Stomach smooth muscle (tissue), 2 donors: ENCODE measurements around the gene CCL4.
"Not testable (repeated sequence)": the region's sequence is repeated elsewhere in the genome, so short reads cannot be mapped to it uniquely, and the experiment has no call there.

Experiments used
- H3K27ac ChIP-seq: one replicate; pipeline ENCODE4 v1.7.0; 2013; ENCODE audit warnings: mild to moderate bottlenecking, low read length, inconsistent platforms
- H3K27me3 ChIP-seq, 2 donors: one replicate each; pipeline ENCODE4 v1.7.0; 2013; ENCODE audit warnings: low read length in 2 of 2; ENCODE audit not compliant: insufficient read depth in 2 of 2, control insufficient read depth in 1 of 2
- H3K36me3 ChIP-seq, 2 donors: one replicate each; pipeline ENCODE4 v1.7.0; 2013; ENCODE audit warnings: low read length in 2 of 2; ENCODE audit not compliant: control insufficient read depth in 2 of 2, insufficient read depth in 2 of 2
- H3K4me1 ChIP-seq: one replicate; pipeline ENCODE4 v1.7.0; 2013; ENCODE audit warnings: low read length; ENCODE audit not compliant: control insufficient read depth, insufficient read depth
- H3K4me3 ChIP-seq, 2 donors: one replicate each; pipeline ENCODE4 v1.7.0; 2013; ENCODE audit warnings: low read length in 2 of 2
- H3K9ac ChIP-seq, 2 donors: one replicate each; pipeline ENCODE4 v1.7.0; 2013; ENCODE audit warnings: low read length in 2 of 2, mild to moderate bottlenecking in 1 of 2
- H3K9me3 ChIP-seq, 2 donors: one replicate each; pipeline ENCODE4 v1.7.0; 2013; ENCODE audit warnings: low read length in 2 of 2; ENCODE audit not compliant: control insufficient read depth in 2 of 2
- donor health status: healthy.
- donor health status: Pancreatic carcinoma.

The CCL4 gene

DNA sequence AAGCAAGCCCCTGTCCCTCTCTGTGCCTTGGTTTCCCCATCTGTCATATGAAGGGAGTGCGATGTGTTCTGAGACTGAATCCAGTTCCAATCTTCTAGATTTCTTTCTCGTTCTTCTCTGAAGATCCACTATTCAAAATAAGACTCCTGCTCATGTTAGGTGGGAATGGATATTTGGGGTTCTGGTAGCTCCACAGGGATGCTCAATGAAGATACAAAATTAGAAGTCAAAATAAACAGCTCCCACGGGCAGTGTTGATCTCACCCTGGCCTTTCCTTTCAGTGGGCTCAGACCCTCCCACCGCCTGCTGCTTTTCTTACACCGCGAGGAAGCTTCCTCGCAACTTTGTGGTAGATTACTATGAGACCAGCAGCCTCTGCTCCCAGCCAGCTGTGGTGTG, 619 bp downstream of the CCL4 start:
- not testable (repeated sequence) for H3K9me3 ChIP-seq, H3K9ac ChIP-seq, H3K27me3 ChIP-seq, H3K27ac ChIP-seq, H3K4me3 ChIP-seq, H3K36me3 ChIP-seq, H3K4me1 ChIP-seq

DNA sequence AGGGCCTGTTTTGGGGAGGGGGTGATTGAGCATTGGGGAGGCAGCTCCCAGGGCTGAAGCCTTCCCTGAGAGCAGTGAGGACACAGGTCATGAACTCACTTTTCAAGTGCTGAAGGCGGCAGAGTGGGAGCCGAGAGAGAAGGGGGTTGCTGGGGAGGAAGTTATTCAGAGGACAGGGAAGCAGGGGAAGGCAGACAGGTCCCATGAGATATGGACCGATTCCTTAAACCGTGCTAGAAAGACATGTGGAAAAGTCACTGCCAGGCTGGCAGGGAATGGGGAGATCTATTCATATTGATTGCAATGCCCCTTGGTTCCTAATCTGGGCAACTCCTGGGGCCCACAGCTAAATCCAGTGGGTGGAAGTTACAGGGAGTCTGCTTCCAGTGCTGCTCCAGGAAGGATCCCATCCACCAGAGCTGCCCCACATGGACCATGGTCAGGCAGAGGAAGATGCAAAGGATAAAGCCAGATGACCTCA, 1.1 kb downstream of the CCL4 start:
- Histone ChIP-seq H3K4me3 (no peak overlapping the region), H3K27ac (no peak overlapping the region), H3K9ac (no peak overlapping the region), H3K36me3 (no peaks in the 10 kb centered on the region), H3K27me3 (peaks cover 0 to 2% of the 10 kb centered on the region in 2 donors), H3K4me1 (no peaks in the 10 kb centered on the region), H3K9me3 (no peaks in the 10 kb centered on the region)

DNA sequence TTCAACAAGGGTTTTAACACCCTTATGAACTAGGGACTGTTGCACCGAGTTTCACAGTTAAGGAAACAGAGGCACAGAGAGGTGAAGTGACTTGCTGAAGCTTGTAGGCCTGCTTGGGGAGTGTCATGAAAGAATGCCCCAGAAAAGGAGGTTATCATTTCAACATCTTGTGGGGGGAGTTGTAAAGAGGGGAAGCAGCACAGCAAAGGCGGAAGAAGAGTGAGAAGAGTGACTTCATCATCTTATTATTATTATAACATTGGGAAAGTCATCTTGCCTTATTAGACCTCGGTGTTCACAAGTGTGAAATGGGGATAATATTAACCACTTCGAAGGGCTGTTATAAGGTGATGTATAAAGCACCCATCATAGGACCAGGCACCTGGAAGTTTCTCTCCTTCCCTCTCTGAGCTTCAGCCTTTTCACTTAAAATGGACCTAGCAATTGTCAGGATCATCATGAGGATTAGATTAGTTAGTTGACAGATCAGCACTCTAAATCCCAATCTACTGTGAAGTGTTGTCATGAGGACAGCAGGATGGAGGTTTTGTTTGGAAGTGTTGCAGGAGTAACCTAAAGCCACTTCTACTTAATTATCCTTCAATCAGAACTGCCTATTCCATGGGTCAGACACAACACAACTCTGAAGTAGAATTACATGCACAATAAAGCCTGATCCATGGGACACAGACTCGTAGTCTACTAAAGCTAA, 2.3 kb downstream of the CCL4 start:
- no peaks in the 10 kb centered on the region for H3K9me3 ChIP-seq
- no peaks in the 10 kb centered on the region for H3K4me1 ChIP-seq
- H3K27ac ChIP-seq = no peak overlapping the region
- no peaks in the 10 kb centered on the region for H3K36me3 ChIP-seq
- no peak overlapping the region for H3K4me3 ChIP-seq
- no peak overlapping the region for H3K9ac ChIP-seq
- no peaks in the 10 kb centered on the region for H3K27me3 ChIP-seq

DNA sequence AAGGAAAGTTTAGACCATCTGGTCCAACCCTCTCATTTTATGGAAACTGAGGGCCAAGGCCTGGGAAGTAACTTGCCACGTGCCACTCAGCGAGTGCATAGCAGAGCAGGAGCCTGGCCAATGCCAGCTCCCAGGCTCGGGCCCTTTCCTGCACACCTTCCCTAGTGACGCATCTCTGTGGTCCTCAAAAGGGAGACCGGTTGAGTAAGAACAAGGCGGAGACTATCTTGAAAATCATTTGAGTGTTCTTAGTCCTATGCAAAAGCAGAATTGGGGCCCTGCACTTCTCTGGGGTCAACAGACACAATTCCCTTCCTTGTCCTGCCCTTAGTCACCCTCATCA, 2.8 kb downstream of the CCL4 start:
- H3K27ac ChIP-seq = no peak overlapping the region
- no peak overlapping the region for H3K9ac ChIP-seq
- no peaks in the 10 kb centered on the region for H3K4me1 ChIP-seq
- H3K36me3 ChIP-seq = no peaks in the 10 kb centered on the region
- no peaks in the 10 kb centered on the region for H3K27me3 ChIP-seq
- no peaks in the 10 kb centered on the region for H3K9me3 ChIP-seq
- H3K4me3 ChIP-seq = no peak overlapping the region

DNA sequence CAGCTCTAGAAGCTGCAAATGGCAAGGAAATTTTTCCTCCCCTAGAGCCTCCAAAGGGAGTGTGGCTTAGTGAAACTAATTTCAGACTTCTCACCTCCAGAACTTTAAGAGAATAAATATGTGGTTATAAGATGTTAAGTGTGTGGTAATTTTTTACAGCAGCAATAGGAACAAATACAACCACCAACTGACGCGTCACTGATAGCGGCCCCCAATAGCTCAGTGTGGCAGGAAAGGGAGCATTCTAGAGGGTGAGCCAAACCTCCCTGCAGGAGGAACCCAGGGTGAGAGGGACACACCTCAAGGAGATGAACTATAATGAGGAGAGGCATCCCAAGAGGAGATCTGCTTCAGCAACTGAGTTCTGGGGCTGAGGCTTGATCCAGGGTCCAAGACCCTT, 4.0 kb downstream of the CCL4 start:
- H3K27me3 ChIP-seq = no peaks in the 10 kb centered on the region
- no peak overlapping the region for H3K27ac ChIP-seq

DNA sequence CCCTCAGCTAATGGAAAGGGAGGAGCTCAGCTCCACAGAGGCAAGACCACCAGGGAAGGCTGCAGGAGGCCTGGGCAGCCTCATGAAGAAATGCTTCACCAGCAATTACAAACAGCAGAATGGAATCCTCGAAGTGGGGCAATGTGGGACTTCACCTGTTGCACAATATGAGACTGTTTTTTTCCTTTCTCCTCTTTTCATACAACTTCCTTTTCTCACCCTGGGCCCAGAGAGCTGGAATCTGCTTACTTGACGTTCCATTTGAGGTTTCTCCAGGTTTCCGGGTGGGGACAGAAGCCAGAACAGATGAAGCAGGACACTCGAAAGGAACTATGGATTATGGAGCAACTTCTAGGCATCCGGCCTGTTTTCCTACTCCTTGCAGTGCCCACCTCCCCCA, 4.6 kb downstream of the CCL4 start:
- not testable (repeated sequence) for H3K9ac ChIP-seq, H3K4me3 ChIP-seq, H3K4me1 ChIP-seq, H3K36me3 ChIP-seq, H3K9me3 ChIP-seq, H3K27ac ChIP-seq, H3K27me3 ChIP-seq

More for the DNA sequence above, 4.0 kb downstream of the CCL4 start:
- H3K9ac ChIP-seq = no peak overlapping the region
- no peaks in the 10 kb centered on the region for H3K36me3 ChIP-seq
- H3K9me3 ChIP-seq = peaks cover 0 to 3% of the 10 kb centered on the region in 2 donors
- H3K4me1 ChIP-seq = no peaks in the 10 kb centered on the region
- H3K4me3 ChIP-seq = no peak overlapping the region

DNA sequence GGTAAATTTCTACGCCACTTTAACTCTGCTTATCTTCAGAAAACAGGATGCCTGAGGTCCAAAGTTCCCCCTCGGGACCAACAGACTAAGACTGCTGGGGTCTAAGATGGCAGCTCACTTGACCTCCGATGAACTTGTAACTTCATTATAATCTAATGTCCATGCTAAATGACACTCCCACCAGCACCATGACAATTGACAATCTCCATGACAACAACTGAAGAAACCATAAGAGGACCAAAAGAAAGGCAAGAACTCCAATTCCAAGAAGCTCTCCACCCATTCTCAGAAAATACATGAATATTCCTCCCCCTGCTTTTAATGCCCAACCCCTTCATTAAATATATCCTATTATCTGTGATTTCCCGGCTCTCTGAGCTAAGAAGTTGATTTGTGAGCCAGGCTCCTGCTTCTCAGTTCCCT, 7.5 kb downstream of the CCL4 start:
- Histone ChIP-seq H3K9me3 (peaks cover 0 to 3% of the 10 kb centered on the region in 2 donors), H3K27me3 (no peaks in the 10 kb centered on the region), H3K27ac (no peak overlapping the region), H3K4me1 (no peaks in the 10 kb centered on the region), H3K36me3 (no peaks in the 10 kb centered on the region), H3K4me3 (no peak overlapping the region), H3K9ac (no peak overlapping the region)

DNA sequence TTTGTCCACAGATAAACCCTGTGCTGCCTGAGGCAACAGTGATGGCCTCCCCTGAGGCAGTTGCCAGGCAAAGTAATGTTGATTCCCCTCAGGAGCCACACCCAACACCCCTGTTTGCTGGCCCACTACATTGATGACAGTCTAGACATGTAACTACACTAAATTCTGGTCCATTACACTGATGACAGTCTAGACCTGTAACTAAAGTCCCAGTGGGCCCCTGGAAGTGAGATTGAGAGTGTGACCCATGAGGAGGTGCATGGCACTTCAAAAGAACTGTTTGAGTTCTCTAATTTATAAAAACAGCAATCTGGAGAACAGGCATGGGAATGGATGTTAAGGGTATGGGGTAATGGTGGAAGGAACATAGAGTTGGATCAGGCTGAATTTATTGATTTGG, 8.9 kb downstream of the CCL4 start:
- H3K36me3 ChIP-seq = no peaks in the 10 kb centered on the region
- H3K27me3 ChIP-seq = no peaks in the 10 kb centered on the region
- peaks cover 0 to 3% of the 10 kb centered on the region in 2 donors for H3K9me3 ChIP-seq
- H3K27ac ChIP-seq = no peak overlapping the region
- no peak overlapping the region for H3K9ac ChIP-seq
- H3K4me1 ChIP-seq = no peaks in the 10 kb centered on the region
- no peak overlapping the region for H3K4me3 ChIP-seq

DNA sequence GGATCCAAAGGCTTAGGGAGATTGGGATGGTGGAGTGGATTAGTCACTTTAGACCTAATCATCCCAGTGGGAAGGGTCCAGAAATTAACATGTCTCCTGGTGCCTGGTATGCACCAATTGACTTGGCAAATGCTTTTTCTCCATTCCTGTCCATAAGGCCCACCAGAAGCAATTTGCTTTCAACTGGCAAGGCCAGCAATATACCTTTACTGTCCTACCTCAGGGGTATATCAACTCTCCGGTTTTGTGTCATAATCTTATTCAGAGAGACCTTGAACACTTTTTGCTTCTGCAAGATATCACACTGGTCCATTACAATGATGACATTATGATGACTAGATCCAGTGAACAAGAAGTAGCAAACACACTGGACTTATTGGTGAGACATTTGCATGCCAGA, 9.5 kb downstream of the CCL4 start:
- H3K27ac ChIP-seq, H3K27me3 ChIP-seq, H3K36me3 ChIP-seq, H3K4me1 ChIP-seq, H3K9me3 ChIP-seq, H3K9ac ChIP-seq, H3K4me3 ChIP-seq: not testable (repeated sequence)

DNA sequence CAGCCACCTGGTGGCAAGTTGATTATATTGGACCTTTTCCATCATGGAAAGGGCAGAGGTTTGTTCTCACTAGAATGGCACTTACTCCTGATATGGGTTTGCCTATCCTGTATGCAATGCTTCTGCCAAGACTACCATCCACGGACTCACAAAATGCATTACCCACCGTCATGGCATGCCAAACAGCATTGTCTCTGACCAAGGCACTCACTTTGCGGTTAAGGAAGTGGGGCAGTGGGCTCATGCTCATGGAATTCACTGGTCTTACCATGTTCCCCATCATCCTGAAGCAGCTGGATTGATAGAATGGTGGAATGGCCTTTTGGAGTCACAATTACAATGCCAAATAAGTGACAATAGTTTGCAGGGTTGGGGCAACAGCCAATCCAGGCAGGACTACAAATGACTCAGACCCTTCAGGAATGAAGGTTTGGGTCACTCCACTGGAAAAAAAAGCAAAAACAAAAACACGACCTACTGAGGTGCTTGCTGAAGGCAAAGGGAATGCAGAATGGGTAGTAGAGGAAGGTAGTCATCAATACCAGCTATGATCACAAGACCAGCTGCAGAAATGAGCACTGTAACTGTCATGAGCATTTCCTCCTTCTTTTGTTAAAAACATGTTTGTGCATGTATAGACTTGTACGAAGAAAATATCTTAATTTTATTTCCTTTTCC, 11.5 kb downstream of the CCL4 start:
- H3K9me3 ChIP-seq, H3K4me3 ChIP-seq, H3K36me3 ChIP-seq, H3K27ac ChIP-seq, H3K9ac ChIP-seq, H3K4me1 ChIP-seq, H3K27me3 ChIP-seq: not testable (repeated sequence)

DNA sequence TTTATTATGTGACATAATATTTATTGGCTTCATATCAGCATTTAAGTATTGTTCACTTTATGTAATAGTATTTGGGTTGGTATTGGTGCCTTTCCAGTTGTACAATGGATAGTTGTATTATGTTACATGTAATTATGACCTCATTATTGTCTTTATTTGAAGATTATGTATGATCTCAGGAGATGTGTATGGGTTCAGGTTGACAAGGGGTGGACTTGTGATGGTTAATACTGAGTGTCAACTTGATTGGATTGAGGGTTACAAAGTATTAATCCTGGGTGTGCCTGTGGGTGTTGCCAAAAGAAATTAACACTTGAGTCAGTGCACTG, 12.0 kb downstream of the CCL4 start:
- not testable (repeated sequence) for H3K9ac ChIP-seq, H3K27ac ChIP-seq, H3K4me3 ChIP-seq, H3K9me3 ChIP-seq, H3K27me3 ChIP-seq, H3K4me1 ChIP-seq, H3K36me3 ChIP-seq
